Activated CD8-positive, alpha-beta memory T cell treated with anti-CD3 and anti-CD28 coated beads, Interleukin-2, amount 10 ng/mL, durations not matched to agents 7 days and 5 days (primary cell): ENCODE data around the gene TNIP2. TPM values are rescaled to one million over a fixed set of nuclear protein-coding genes. Genes with fewer than 3 reads are reported as not detected.
"Not testable (repeated sequence)": the region's sequence is repeated elsewhere in the genome, so short reads cannot be mapped to it uniquely, and the experiment has no call there.

Source experiments
- ATAC-seq: fragments of 150-1000 bp; cut with Tn5 transposase; one replicate; pipeline ENCODE4 v1.10.0; 2021; ENCODE audit warnings: moderate library complexity
- CTCF ChIA-PET: fragments of 350-600 bp; sonication (Branson Sonifier 250); formaldehyde crosslinking; loops from one replicate; lab custom pipeline; 2021; ENCODE audit warnings: antibody characterized with exemption; lab: Charles Lee
- DNase-seq: peaks from one replicate; pipeline ENCODE4 v3.0.0-alpha.2; 2020
- H3K27ac Mint-ChIP-seq: one replicate; pipeline ENCODE4 v1.8.0; 2021; ENCODE audit warnings: mild to moderate bottlenecking, mixed read lengths
- H3K27me3 Mint-ChIP-seq: one replicate; pipeline ENCODE4 v1.8.0; 2021; ENCODE audit warnings: mixed read lengths
- H3K36me3 Mint-ChIP-seq: one replicate; pipeline ENCODE4 v1.8.0; 2021; ENCODE audit warnings: mild to moderate bottlenecking, mixed read lengths
- H3K4me1 Mint-ChIP-seq: one replicate; pipeline ENCODE4 v1.8.0; 2021; ENCODE audit warnings: mixed read lengths
- H3K4me3 Mint-ChIP-seq: one replicate; pipeline ENCODE4 v1.8.0; 2021; ENCODE audit warnings: mild to moderate bottlenecking, moderate library complexity, mixed read lengths
- H3K9me3 Mint-ChIP-seq: one replicate; pipeline ENCODE4 v1.8.0; 2022; ENCODE audit warnings: low read depth, mixed read lengths
- total RNA-seq, 2 experiments: library from RNA; stranded (reverse); gene quantifications; one replicate each; pipeline ENCODE4 v1.2.3, GENCODE V29; 2021

The TNIP2 gene
- total RNA-seq, 2 experiments from 2014 or later: 51.3 to 53.5 TPM

- no peak for DNase-seq
- CTCF ChIA-PET: interaction anchor here (1.4 kb wide), 1 partner anchor 13 kb away, joined by 3 read pairs; no protein-coding TSS in a partner anchor
- no peak for ATAC-seq
- Mint-ChIP-seq H3K36me3 (peaks cover 51% of the 10 kb centered on the region), H3K9me3 (no peaks in the 10 kb centered on the region), H3K27ac (no peak overlapping the region), H3K4me3 (no peak overlapping the region), H3K4me1 (peaks cover 37% of the 10 kb centered on the region), H3K27me3 (no peaks in the 10 kb centered on the region)
These were observed 13.9 kb downstream of the TNIP2 start for GRCh38 chr4:2742081-2742822.

- DNase-seq (no peak), ATAC-seq (no peak)
- Mint-ChIP-seq H3K36me3 (peaks cover 49% of the 10 kb centered on the region), H3K4me1 (peaks cover 30% of the 10 kb centered on the region), H3K27me3 (no peaks in the 10 kb centered on the region), H3K27ac (no peak overlapping the region), H3K4me3 (no peak overlapping the region), H3K9me3 (no peaks in the 10 kb centered on the region)
- CTCF ChIA-PET: interaction anchor here (1.4 kb wide), 1 partner anchor 12 kb away, joined by 3 read pairs; no protein-coding TSS in a partner anchor
These were observed 14.5 kb downstream of the TNIP2 start for GRCh38 chr4:2741626-2742025.

GRCh38 chr4:2738296-2738695, 17.8 kb downstream of the TNIP2 start:
- peaks cover 11% of the 10 kb centered on the region for H3K4me1 Mint-ChIP-seq
- DNase-seq, CTCF ChIA-PET: not testable (repeated sequence)

GRCh38 chr4:2735869-2736268, 20.3 kb downstream of the TNIP2 start:
- DNase-seq (no peak), ATAC-seq (no peak)
- Mint-ChIP-seq H3K4me1 (peaks cover 11% of the 10 kb centered on the region), H3K9me3 (no peaks in the 10 kb centered on the region), H3K4me3 (no peak overlapping the region), H3K36me3 (peaks cover 46% of the 10 kb centered on the region), H3K27ac (no peak overlapping the region), H3K27me3 (no peaks in the 10 kb centered on the region)
- CTCF ChIA-PET: no interaction called here

More at GRCh38 chr4:2738296-2738695, 17.8 kb downstream of the TNIP2 start:
- not testable (repeated sequence) for H3K9me3 Mint-ChIP-seq, ATAC-seq, H3K4me3 Mint-ChIP-seq, H3K27ac Mint-ChIP-seq, H3K27me3 Mint-ChIP-seq
- peaks cover 45% of the 10 kb centered on the region for H3K36me3 Mint-ChIP-seq

- no peak for ATAC-seq
- no peak for DNase-seq
- Mint-ChIP-seq H3K4me3 (no peak overlapping the region), H3K36me3 (peaks cover 40% of the 10 kb centered on the region), H3K4me1 (peaks cover 7% of the 10 kb centered on the region), H3K27ac (peak overlapping the region; percentile 55), H3K9me3 (no peaks in the 10 kb centered on the region), H3K27me3 (no peaks in the 10 kb centered on the region)
- CTCF ChIA-PET: no interaction called here
These were observed 21.5 kb downstream of the TNIP2 start for GRCh38 chr4:2734612-2735011.

GRCh38 chr4:2733844-2734574, 22.1 kb downstream of the TNIP2 start:
- DNase-seq: no peak
- Mint-ChIP-seq H3K27ac (no peak overlapping the region), H3K4me3 (no peak overlapping the region), H3K4me1 (peaks cover 7% of the 10 kb centered on the region), H3K36me3 (peaks cover 42% of the 10 kb centered on the region), H3K9me3 (no peaks in the 10 kb centered on the region), H3K27me3 (no peaks in the 10 kb centered on the region)
- ATAC-seq: no peak
- CTCF ChIA-PET: no interaction called here

GRCh38 chr4:2733001-2733843, 22.9 kb downstream of the TNIP2 start:
- peaks cover 7% of the 10 kb centered on the region for H3K4me1 Mint-ChIP-seq
- DNase-seq (no peak), ATAC-seq (no peak)
- no peaks in the 10 kb centered on the region for H3K9me3 Mint-ChIP-seq
- H3K4me3 Mint-ChIP-seq: no peak overlapping the region
- no peaks in the 10 kb centered on the region for H3K27me3 Mint-ChIP-seq
- peaks cover 41% of the 10 kb centered on the region for H3K36me3 Mint-ChIP-seq
- CTCF ChIA-PET: no interaction called here
- H3K27ac Mint-ChIP-seq: no peak overlapping the region

- CTCF ChIA-PET: no interaction called here
- peaks cover 41% of the 10 kb centered on the region for H3K36me3 Mint-ChIP-seq
- H3K27ac Mint-ChIP-seq: no peak overlapping the region
- no peaks in the 10 kb centered on the region for H3K27me3 Mint-ChIP-seq
- H3K9me3 Mint-ChIP-seq: no peaks in the 10 kb centered on the region
- DNase-seq: no peak
- no peak for ATAC-seq
- H3K4me1 Mint-ChIP-seq: peaks cover 7% of the 10 kb centered on the region
- no peak overlapping the region for H3K4me3 Mint-ChIP-seq
These were observed 23.6 kb downstream of the TNIP2 start for GRCh38 chr4:2732526-2732925.

GRCh38 chr4:2731907-2732317, 24.2 kb downstream of the TNIP2 start:
- CTCF ChIA-PET: interaction anchor here (1.3 kb wide), 1 partner anchor 59 kb away, joined by 4 read pairs; no protein-coding TSS in a partner anchor
- H3K36me3 Mint-ChIP-seq: peaks cover 41% of the 10 kb centered on the region
- no peak for ATAC-seq
- DNase-seq: no peak
- no peak overlapping the region for H3K27ac Mint-ChIP-seq
- peaks cover 7% of the 10 kb centered on the region for H3K4me1 Mint-ChIP-seq
- H3K9me3 Mint-ChIP-seq: no peaks in the 10 kb centered on the region
- H3K27me3 Mint-ChIP-seq: no peaks in the 10 kb centered on the region
- H3K4me3 Mint-ChIP-seq: no peak overlapping the region

- ATAC-seq: no peak
- CTCF ChIA-PET: interaction anchor here (1.4 kb wide), 1 partner anchor 12 kb away, joined by 3 read pairs; no protein-coding TSS in a partner anchor
- Mint-ChIP-seq H3K4me1 (peaks cover 6% of the 10 kb centered on the region), H3K27ac (no peak overlapping the region), H3K27me3 (no peaks in the 10 kb centered on the region), H3K4me3 (no peak overlapping the region), H3K9me3 (no peaks in the 10 kb centered on the region), H3K36me3 (peaks cover 20% of the 10 kb centered on the region)
- no peak for DNase-seq
These were observed 26.6 kb downstream of the TNIP2 start for GRCh38 chr4:2729533-2729875.

- no peak for ATAC-seq
- no peak overlapping the region for H3K27ac Mint-ChIP-seq
- no peak for DNase-seq
- no peaks in the 10 kb centered on the region for H3K27me3 Mint-ChIP-seq
- CTCF ChIA-PET: interaction anchor here (0.6 to 1.4 kb wide), 2 partner anchors 13 to 93 kb away, joined by 3 read pairs; no protein-coding TSS in a partner anchor
- peaks cover 7% of the 10 kb centered on the region for H3K4me1 Mint-ChIP-seq
- no peaks in the 10 kb centered on the region for H3K9me3 Mint-ChIP-seq
- H3K4me3 Mint-ChIP-seq: no peak overlapping the region
- peaks cover 19% of the 10 kb centered on the region for H3K36me3 Mint-ChIP-seq
These were observed 27.2 kb downstream of the TNIP2 start for GRCh38 chr4:2728806-2729532.

GRCh38 chr4:2728221-2728620, 27.9 kb downstream of the TNIP2 start:
- no peak for ATAC-seq
- Mint-ChIP-seq H3K27me3 (no peaks in the 10 kb centered on the region), H3K4me1 (peaks cover 8% of the 10 kb centered on the region), H3K27ac (no peak overlapping the region), H3K4me3 (no peak overlapping the region), H3K36me3 (peaks cover 16% of the 10 kb centered on the region), H3K9me3 (no peaks in the 10 kb centered on the region)
- CTCF ChIA-PET: interaction anchor here (0.6 to 1.1 kb wide), 2 partner anchors 94 to 143 kb away, joined by 3 read pairs; no protein-coding TSS in a partner anchor
- no peak for DNase-seq
